Smooth muscle cell (in vitro differentiated cells): ENCODE measurements around the gene FARP1. TPM values are rescaled to one million over a fixed set of nuclear protein-coding genes. Genes with fewer than 3 reads are reported as not detected.

ENCODE experiments used
- DNase-seq: peaks from one replicate; lab custom pipeline; 2025; ENCODE audit not compliant: unreplicated experiment; lab: John Stamatoyannopoulos, UW
- H2AFZ ChIP-seq: fragments of 200-600 bp; sonication (generic); 2 replicates; pipeline ENCODE4 v1.6.0; 2016; ENCODE audit warnings: antibody characterized with exemption, low read depth, mild to moderate bottlenecking
- H3F3A ChIP-seq: fragments of 200-600 bp; sonication (generic); 2 replicates; pipeline ENCODE4 v1.6.0; 2017; ENCODE audit warnings: antibody characterized with exemption, low read depth
- H3K27ac ChIP-seq: fragments of 200-600 bp; sonication (generic); 2 replicates; pipeline ENCODE4 v1.5.1; 2016; ENCODE audit warnings: low read depth, mild to moderate bottlenecking
- H3K27me3 ChIP-seq: fragments of 200-600 bp; sonication (generic); 2 replicates; pipeline ENCODE4 v1.6.1; 2016; ENCODE audit warnings: low read depth, mild to moderate bottlenecking
- H3K36me3 ChIP-seq: fragments of 200-600 bp; sonication (generic); 2 replicates; pipeline ENCODE4 v1.5.1; 2016; ENCODE audit warnings: low read depth
- H3K4me1 ChIP-seq: fragments of 200-600 bp; sonication (generic); 2 replicates; pipeline ENCODE4 v1.5.1; 2016; ENCODE audit warnings: low read depth
- H3K4me2 ChIP-seq: fragments of 200-600 bp; sonication (generic); 2 replicates; pipeline ENCODE4 v1.6.0; 2016; ENCODE audit warnings: mild to moderate bottlenecking
- H3K4me3 ChIP-seq: fragments of 200-600 bp; sonication (generic); 2 replicates; pipeline ENCODE4 v1.5.1; 2016; ENCODE audit warnings: mild to moderate bottlenecking
- H3K79me2 ChIP-seq: fragments of 200-600 bp; sonication (generic); 2 replicates; pipeline ENCODE4 v1.6.0; 2016; ENCODE audit warnings: low read depth, mild to moderate bottlenecking
- H3K9ac ChIP-seq: fragments of 200-600 bp; sonication (generic); 2 replicates; pipeline ENCODE4 v1.6.0; 2016; ENCODE audit warnings: low read depth
- H3K9me3 ChIP-seq: fragments of 200-600 bp; sonication (generic); replicated peaks from 2 replicates; pipeline ENCODE4 v1.5.1; 2016; ENCODE audit warnings: low read depth
- H4K20me1 ChIP-seq: fragments of 200-600 bp; sonication (generic); 2 replicates; pipeline ENCODE4 v1.6.0; 2016; ENCODE audit warnings: low read depth
- WGBS: methylation state at CpG from one replicate; pipeline ENCODE4 v1.1.7; 2016; ENCODE audit warnings: low lambda C conversion rate; 5-methylcytosine and 5-hydroxymethylcytosine counted together
- polyA plus RNA-seq: library from polyadenylated mRNA; unstranded; fragments of >200 nt; fragmentation: Nextera tagmentation; extraction: Ambion mirVana; gene quantifications from 2 replicates; pipeline ENCODE4 v1.2.1, GENCODE V29; 2016
- total RNA-seq: library from RNA; depleted of rRNA; stranded (reverse); fragments of >200 nt; gene quantifications from 2 replicates; pipeline ENCODE4 v1.2.3, GENCODE V29; 2014
- TF ChIP-seq, protein P1 (sequence below): fragments of 200-600 bp; sonication (generic); IDR thresholded peaks from 2 replicates; pipeline ENCODE4 v1.5.1; 2017; ENCODE audit warnings: borderline replicate concordance, mild to moderate bottlenecking, antibody characterized with exemption; ENCODE audit not compliant: insufficient read depth, poor library complexity, severe bottlenecking

The FARP1 gene
- total and polyA plus RNA-seq, 2 experiments from 2014 or later: 59.4 to 104 TPM

DNA sequence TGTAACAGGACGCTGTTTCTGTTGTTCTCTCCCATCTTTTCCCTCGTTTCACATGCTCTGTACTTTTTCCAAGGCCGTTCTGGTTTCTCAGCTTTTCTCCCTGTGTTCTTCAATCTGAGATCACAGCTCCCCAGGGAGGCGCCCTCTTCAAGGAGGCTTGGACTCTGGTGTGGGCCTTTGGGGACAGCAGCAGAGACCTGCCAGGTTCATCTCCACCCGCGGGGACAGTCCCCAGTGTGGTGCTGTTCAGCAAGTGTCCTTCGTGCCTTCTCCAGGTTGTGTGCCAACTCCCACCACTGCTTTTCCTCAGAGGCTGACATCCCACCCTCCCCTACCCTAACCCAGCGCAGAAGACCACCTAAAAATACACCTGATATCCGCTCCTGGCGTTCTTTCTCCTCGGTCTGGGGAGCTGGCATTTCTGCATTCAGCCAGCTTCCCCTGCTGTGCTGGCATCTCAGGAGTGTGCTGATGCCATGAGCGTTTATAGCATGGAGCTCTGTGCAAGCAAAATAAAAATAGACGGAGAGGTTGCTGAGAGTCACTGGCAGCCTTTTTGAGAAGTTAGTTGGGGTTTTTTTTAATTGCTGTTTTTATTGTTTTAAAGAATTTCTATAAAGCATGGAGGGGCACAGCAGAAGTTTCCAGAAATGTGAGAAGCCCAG, 284.6 kb downstream of the FARP1 start:
- Histone ChIP-seq H3K9ac (no peak overlapping the region), H4K20me1 (no peaks in the 10 kb centered on the region), H3K27me3 (no peaks in the 10 kb centered on the region), H3K27ac (peak overlapping the region; percentile 16), H3K36me3 (peaks cover 20% of the 10 kb centered on the region), H3K9me3 (no peaks in the 10 kb centered on the region), H3K4me3 (no peak overlapping the region), H2AFZ (no peak overlapping the region), H3F3A (no peaks in the 10 kb centered on the region), H3K4me1 (peaks cover 2% of the 10 kb centered on the region), H3K4me2 (no peak overlapping the region), H3K79me2 (no peaks in the 10 kb centered on the region)
- WGBS: 95% methylated on average over 13 of the region's 13 CpGs
- TF ChIP-seq, protein P1, sequence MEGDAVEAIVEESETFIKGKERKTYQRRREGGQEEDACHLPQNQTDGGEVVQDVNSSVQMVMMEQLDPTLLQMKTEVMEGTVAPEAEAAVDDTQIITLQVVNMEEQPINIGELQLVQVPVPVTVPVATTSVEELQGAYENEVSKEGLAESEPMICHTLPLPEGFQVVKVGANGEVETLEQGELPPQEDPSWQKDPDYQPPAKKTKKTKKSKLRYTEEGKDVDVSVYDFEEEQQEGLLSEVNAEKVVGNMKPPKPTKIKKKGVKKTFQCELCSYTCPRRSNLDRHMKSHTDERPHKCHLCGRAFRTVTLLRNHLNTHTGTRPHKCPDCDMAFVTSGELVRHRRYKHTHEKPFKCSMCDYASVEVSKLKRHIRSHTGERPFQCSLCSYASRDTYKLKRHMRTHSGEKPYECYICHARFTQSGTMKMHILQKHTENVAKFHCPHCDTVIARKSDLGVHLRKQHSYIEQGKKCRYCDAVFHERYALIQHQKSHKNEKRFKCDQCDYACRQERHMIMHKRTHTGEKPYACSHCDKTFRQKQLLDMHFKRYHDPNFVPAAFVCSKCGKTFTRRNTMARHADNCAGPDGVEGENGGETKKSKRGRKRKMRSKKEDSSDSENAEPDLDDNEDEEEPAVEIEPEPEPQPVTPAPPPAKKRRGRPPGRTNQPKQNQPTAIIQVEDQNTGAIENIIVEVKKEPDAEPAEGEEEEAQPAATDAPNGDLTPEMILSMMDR: no peak
- no peak for DNase-seq

DNA sequence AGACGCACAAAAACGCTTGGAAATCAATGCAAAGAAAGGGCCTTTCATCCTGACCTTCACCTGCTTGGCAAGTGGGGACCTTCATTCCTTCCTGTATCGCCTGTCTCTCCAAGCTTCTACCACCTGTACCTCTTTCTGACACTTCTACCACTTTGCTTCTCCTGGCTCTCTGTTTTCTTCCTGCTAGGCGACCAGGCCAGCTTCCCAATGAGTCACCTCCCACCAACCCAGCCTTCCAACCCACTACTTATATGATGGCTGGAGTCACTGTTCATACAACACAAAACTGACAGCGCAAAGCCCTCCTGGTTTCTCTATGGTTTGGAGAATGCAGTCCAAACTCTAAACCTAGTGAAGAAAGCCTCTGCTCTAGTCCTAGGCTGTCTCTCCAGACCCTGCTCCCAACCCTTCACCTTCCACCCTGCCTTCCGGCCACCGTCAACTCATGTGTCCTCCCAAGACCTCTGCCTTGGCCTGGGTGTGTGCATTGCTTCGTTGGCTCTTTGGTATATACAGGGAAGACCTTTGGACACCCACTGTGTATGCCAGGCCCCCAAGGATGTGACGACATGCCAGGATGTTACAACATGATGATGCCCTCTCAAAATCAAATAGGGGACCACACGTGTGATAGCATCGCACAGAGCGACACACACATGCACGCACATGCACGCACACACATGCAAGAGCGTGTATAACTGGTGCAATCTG, 285.5 kb downstream of the FARP1 start:
- no peaks in the 10 kb centered on the region for H3K79me2 ChIP-seq
- H3K9me3 ChIP-seq: no peaks in the 10 kb centered on the region
- TF ChIP-seq, protein P1: no peak
- H3K36me3 ChIP-seq: peaks cover 20% of the 10 kb centered on the region
- H3K9ac ChIP-seq: no peak overlapping the region
- H3K4me1 ChIP-seq: peaks cover 2% of the 10 kb centered on the region
- no peak overlapping the region for H3K4me3 ChIP-seq
- WGBS: 94% methylated on average over 15 of the region's 15 CpGs
- no peak overlapping the region for H2AFZ ChIP-seq
- peak overlapping the region; percentile 16 for H3K27ac ChIP-seq
- H3F3A ChIP-seq: no peaks in the 10 kb centered on the region
- H3K27me3 ChIP-seq: no peaks in the 10 kb centered on the region
- H4K20me1 ChIP-seq: no peaks in the 10 kb centered on the region
- H3K4me2 ChIP-seq: no peak overlapping the region
- DNase-seq: no peak

DNA sequence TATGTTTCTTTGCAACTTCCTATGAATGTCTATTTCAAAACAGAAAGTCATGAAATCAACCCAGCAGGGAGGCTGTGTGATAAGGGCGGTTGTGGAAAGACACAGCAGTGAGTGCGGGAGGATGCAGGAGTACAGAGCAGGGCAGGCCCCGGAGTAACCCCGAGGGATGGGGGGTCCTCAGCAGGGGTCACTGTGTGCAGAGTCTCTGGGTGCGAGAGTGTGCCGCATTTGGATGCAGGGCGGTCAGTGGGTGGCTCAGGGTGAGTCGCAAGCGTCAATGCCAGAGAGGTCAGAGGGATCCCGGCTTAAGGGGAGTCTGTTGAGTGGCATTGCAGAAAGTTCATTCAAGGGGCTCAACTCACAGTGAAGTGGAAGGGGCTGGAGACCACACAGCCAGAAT, 286.2 kb downstream of the FARP1 start:
- H2AFZ ChIP-seq: no peak overlapping the region
- TF ChIP-seq, protein P1: no peak
- no peak overlapping the region for H3K9ac ChIP-seq
- no peaks in the 10 kb centered on the region for H3K27me3 ChIP-seq
- peaks cover 18% of the 10 kb centered on the region for H3K36me3 ChIP-seq
- H3K9me3 ChIP-seq: no peaks in the 10 kb centered on the region
- no peak for DNase-seq
- H4K20me1 ChIP-seq: peaks cover 3% of the 10 kb centered on the region
- H3K4me1 ChIP-seq: peaks cover 2% of the 10 kb centered on the region
- H3K27ac ChIP-seq: no peak overlapping the region
- no peaks in the 10 kb centered on the region for H3F3A ChIP-seq
- no peak overlapping the region for H3K4me3 ChIP-seq
- H3K4me2 ChIP-seq: no peak overlapping the region
- no peaks in the 10 kb centered on the region for H3K79me2 ChIP-seq
- 80% methylated on average over 10 of the region's 10 CpGs for WGBS
